Keratinocyte (primary cell): Measurements from ENCODE around the gene ATP8A1. TPM values are rescaled to one million over a fixed set of nuclear protein-coding genes. Genes with fewer than 3 reads are reported as not detected.
A peak's percentile ranks its signal among the peaks of the same experiment; 100 is the strongest.

Experiments used
- DNase-seq: peaks from one replicate; pipeline ENCODE4 v3.0.0-alpha.2; 2011; ENCODE audit warnings: low read depth, missing footprints, low spot score
- FAIRE-seq: peaks from 2 replicates; lab custom pipeline; 2011; peaks lifted over from hg19 to GRCh38; lab: Jason Lieb, UNC
- H2AFZ ChIP-seq: 2 replicates; pipeline ENCODE4 v1.6.0; 2012; ENCODE audit warnings: low read length, control low read depth, inconsistent platforms; ENCODE audit not compliant: control insufficient read depth
- H3K27ac ChIP-seq: 2 replicates; pipeline ENCODE4 v1.5.1; 2011; ENCODE audit warnings: low read length; ENCODE audit not compliant: control insufficient read depth, insufficient read depth
- H3K27me3 ChIP-seq: 3 replicates; pipeline ENCODE4 v1.6.0; 2011; ENCODE audit warnings: low read length; ENCODE audit not compliant: control insufficient read depth, insufficient read depth; ENCODE audit errors: extremely low read depth
- H3K36me3 ChIP-seq, 2 experiments: 2 replicates in 1 of 2; 3 replicates in 1 of 2; pipeline ENCODE4 v1.5.1; 2011; ENCODE audit warnings: low read length in 2 of 2, mild to moderate bottlenecking in 1 of 2; ENCODE audit not compliant: control insufficient read depth in 2 of 2, insufficient read depth in 2 of 2; ENCODE audit errors: extremely low read depth in 1 of 2
- H3K4me1 ChIP-seq: 3 replicates; pipeline ENCODE4 v1.5.1; 2011; ENCODE audit warnings: low read length; ENCODE audit not compliant: control insufficient read depth, insufficient read depth; ENCODE audit errors: extremely low read depth
- H3K4me2 ChIP-seq: 3 replicates; pipeline ENCODE4 v1.6.0; 2011; ENCODE audit warnings: low read depth, low read length; ENCODE audit not compliant: control insufficient read depth, insufficient read depth; ENCODE audit errors: extremely low read depth
- H3K4me3 ChIP-seq, 3 experiments: fragments of 200-600 bp in 1 of 3; sonication (generic) in 1 of 3; 2 replicates in 2 of 3; 3 replicates in 1 of 3; pipeline ENCODE4 v1.5.1; 2011 to 2016; ENCODE audit warnings: low read length in 3 of 3, mild to moderate bottlenecking in 3 of 3, control low read depth in 2 of 3, inconsistent platforms in 1 of 3, low read depth in 1 of 3, mixed read lengths in 1 of 3, mixed run types in 1 of 3, moderate library complexity in 1 of 3; ENCODE audit not compliant: control insufficient read depth in 2 of 3, insufficient read depth in 2 of 3; ENCODE audit errors: extremely low read depth in 1 of 3
- H3K79me2 ChIP-seq: 2 replicates; pipeline ENCODE4 v1.6.0; 2012; ENCODE audit warnings: low read length; ENCODE audit not compliant: control insufficient read depth, insufficient read depth
- H3K9ac ChIP-seq: 3 replicates; pipeline ENCODE4 v1.6.0; 2011; ENCODE audit warnings: low read length; ENCODE audit not compliant: control insufficient read depth, insufficient read depth; ENCODE audit errors: extremely low read depth
- H3K9me1 ChIP-seq: 3 replicates; pipeline ENCODE4 v1.6.0; 2011; ENCODE audit warnings: low read length; ENCODE audit not compliant: control insufficient read depth, insufficient read depth; ENCODE audit errors: extremely low read depth
- H3K9me3 ChIP-seq: 2 replicates; pipeline ENCODE4 v1.5.1; 2012; ENCODE audit warnings: low read depth, low read length; ENCODE audit not compliant: control insufficient read depth
- H4K20me1 ChIP-seq: 3 replicates; pipeline ENCODE4 v1.6.0; 2011; ENCODE audit warnings: low read length; ENCODE audit not compliant: control insufficient read depth, insufficient read depth; ENCODE audit errors: extremely low read depth
- CTCF ChIP-seq, 3 experiments: IDR thresholded peaks in 1 of 3; conservative IDR thresholded peaks in 1 of 3; optimal IDR thresholded peaks in 1 of 3; 2 replicates in 2 of 3; 3 replicates in 1 of 3; pipeline versions ENCODE3 to v1.5.1; 2011; ENCODE audit warnings: low read length in 3 of 3, mild to moderate bottlenecking in 3 of 3, moderate library complexity in 2 of 3, control low read depth in 1 of 3, inconsistent platforms in 1 of 3; ENCODE audit not compliant: insufficient read depth in 2 of 3; ENCODE audit errors: extremely low read depth in 1 of 3
- EZH2 ChIP-seq: IDR thresholded peaks from one replicate; pipeline ENCODE4 v1.6.1; 2012; ENCODE audit warnings: inconsistent platforms, mild to moderate bottlenecking, low read length, moderate library complexity
- dilution Hi-C: fragments of 300-500 bp; cut with MboI; formaldehyde crosslinking; loops from one replicate; pipeline ENCODE4 v1.7.0; 2020; ENCODE audit warnings: low sequenced_read_pairs; ENCODE audit not compliant: extremely low pct_ligation_motif_present
- polyA plus RNA-seq, 5 experiments: library from polyadenylated mRNA; depleted of rRNA in 3 of 5; stranded (reverse) in 3 of 5; stranded (forward) in 1 of 5; unstranded in 1 of 5; fragments of >200 nt; gene quantifications; 1 replicate in 1 of 5; 2 replicates in 3 of 5; 3 replicates in 1 of 5; pipeline versions ENCODE4 v1.2.1 to v1.2.3, GENCODE V29; 2011 to 2012; ENCODE audit warnings: missing spikeins in 2 of 5, low read depth in 1 of 5, low replicate concordance in 1 of 5

ATP8A1 gene
- polyA plus RNA-seq, 1 donor (not counting 4 experiments of a cell fraction or from before 2014, with no cell fraction given), result 0.20 TPM

GRCh38 chr4:42523066-42523718 is 133.7 kb downstream of the ATP8A1 start:
- Histone ChIP-seq H3K4me3 (no peak overlapping the region), H3K4me2 (no peak overlapping the region), H3K9me3 (no peaks in the 10 kb centered on the region), H2AFZ (no peak overlapping the region), H3K79me2 (no peaks in the 10 kb centered on the region), H3K27ac (no peak overlapping the region), H3K9ac (no peak overlapping the region), H3K36me3 (no peaks in the 10 kb centered on the region), H3K9me1 (no peaks in the 10 kb centered on the region), H3K27me3 (no peaks in the 10 kb centered on the region), H4K20me1 (no peaks in the 10 kb centered on the region), H3K4me1 (no peaks in the 10 kb centered on the region)
- DNase-seq (no peak), FAIRE-seq (no peak)
- TF ChIP-seq CTCF (optimal IDR thresholded peaks at IDR 0.05 in 1 of 3, IDR thresholded peaks at IDR 0.05 in 1 of 3, conservative IDR thresholded peaks at IDR 0.05 in 1 of 3; ENCODE audit: extremely low read depth in 1 of 3, insufficient read depth in 2 of 3, low read length in 3 of 3), result no peak
- no peak for TF ChIP-seq EZH2
- dilution Hi-C loops, result no loop called here

GRCh38 chr4:42519803-42520417 is 137.0 kb downstream of the ATP8A1 start:
- Histone ChIP-seq H3K4me2 (no peak overlapping the region), H3K79me2 (no peaks in the 10 kb centered on the region), H3K27me3 (no peaks in the 10 kb centered on the region), H3K9me3 (no peaks in the 10 kb centered on the region), H3K4me3 (no peak overlapping the region), H3K9ac (no peak overlapping the region), H3K27ac (no peak overlapping the region), H3K4me1 (no peaks in the 10 kb centered on the region), H2AFZ (no peak overlapping the region), H3K36me3 (no peaks in the 10 kb centered on the region), H3K9me1 (no peaks in the 10 kb centered on the region), H4K20me1 (no peaks in the 10 kb centered on the region)
- no peak for DNase-seq
- no peak for FAIRE-seq
- TF ChIP-seq EZH2 (no peak), CTCF (optimal IDR thresholded peaks at IDR 0.05 in 1 of 3, IDR thresholded peaks at IDR 0.05 in 1 of 3, conservative IDR thresholded peaks at IDR 0.05 in 1 of 3; ENCODE audit: extremely low read depth in 1 of 3, insufficient read depth in 2 of 3, low read length in 3 of 3) (peak in 2 of 3 experiments; percentile 29 to 35)
- dilution Hi-C loops, result no loop called here
